ENCODE data around the gene EML5. TPM values are rescaled to one million over a fixed set of nuclear protein-coding genes. Genes with fewer than 3 reads are reported as not detected.

Gene EML5
- total RNA-seq, result 1 to 10 TPM in 2 of 4 donors, under 1 TPM in 2; 0.35 to 3.3 (median 1.3) TPM

GRCh38 chr14:88792473-88793258 lies at the start of gene EML5:
Gene EML5 (minus strand): TSS chr14:88792953. CDS start chr14:88792503, 450 bp downstream.
- Histone ChIP-seq H3K9me3 (no peaks in the 10 kb centered on the region), H3K27ac (peak within 1 kb of the TSS; percentile 73 to 88 (median 79)), H3K4me1 (peaks cover 0 to 12% (median 4%) of the 10 kb centered on the region in 4 donors), H3K4me3 (peak within 1 kb of the TSS; percentile 62 to 76 (median 74)), H3K36me3 (no peaks in the 10 kb centered on the region), H3K27me3 (no peaks in the 10 kb centered on the region)
- DNase-seq, result peak; percentile 78 to 94 (median 94)
- TF ChIP-seq CTCF (IDR thresholded peaks at IDR 0.05) (peak in 4 of 6 experiments; percentile 36 to 52 (median 46)), POLR2A (IDR thresholded peaks at IDR 0.05) (peak in 1 of 2 donors; percentile 9)

GRCh38 chr14:88842414-88842813 lies 49.7 kb upstream of the EML5 start:
- Histone ChIP-seq H3K4me1 (no peaks in the 10 kb centered on the region), H3K27me3 (no peaks in the 10 kb centered on the region), H3K4me3 (no peak overlapping the region), H3K36me3 (no peaks in the 10 kb centered on the region), H3K9me3 (no peaks in the 10 kb centered on the region), H3K27ac (no peak overlapping the region)
- no peak for TF ChIP-seq CTCF (IDR thresholded peaks at IDR 0.05)
- no peak for TF ChIP-seq POLR2A (IDR thresholded peaks at IDR 0.05)
- no peak for DNase-seq

- H3K4me3 ChIP-seq, result no peak overlapping the region
Observed at GRCh38 chr14:88841741-88842140, 49.0 kb upstream of the EML5 start.

GRCh38 chr14:88840926-88841325 lies 48.2 kb upstream of the EML5 start:
- no peaks in the 10 kb centered on the region for H3K4me1 ChIP-seq
- no peaks in the 10 kb centered on the region for H3K27me3 ChIP-seq
- TF ChIP-seq POLR2A (IDR thresholded peaks at IDR 0.05) (no peak), CTCF (IDR thresholded peaks at IDR 0.05) (no peak)
- H3K36me3 ChIP-seq, result no peaks in the 10 kb centered on the region
- H3K4me3 ChIP-seq, result no peak overlapping the region
- H3K9me3 ChIP-seq, result no peaks in the 10 kb centered on the region
- DNase-seq, result no peak
- H3K27ac ChIP-seq, result no peak overlapping the region

More at GRCh38 chr14:88841741-88842140, 49.0 kb upstream of the EML5 start:
- DNase-seq, result no peak
- Histone ChIP-seq H3K9me3 (no peaks in the 10 kb centered on the region), H3K4me1 (no peaks in the 10 kb centered on the region), H3K27me3 (no peaks in the 10 kb centered on the region), H3K27ac (no peak overlapping the region), H3K36me3 (no peaks in the 10 kb centered on the region)
- TF ChIP-seq CTCF (IDR thresholded peaks at IDR 0.05), result no peak
- no peak for TF ChIP-seq POLR2A (IDR thresholded peaks at IDR 0.05)

- no peaks in the 10 kb centered on the region for H3K9me3 ChIP-seq
- DNase-seq, result no peak
- no peak overlapping the region for H3K4me3 ChIP-seq
- TF ChIP-seq CTCF (IDR thresholded peaks at IDR 0.05), result no peak
- TF ChIP-seq POLR2A (IDR thresholded peaks at IDR 0.05), result no peak
- H3K27ac ChIP-seq, result no peak overlapping the region
- H3K27me3 ChIP-seq, result no peaks in the 10 kb centered on the region
- no peaks in the 10 kb centered on the region for H3K4me1 ChIP-seq
- no peaks in the 10 kb centered on the region for H3K36me3 ChIP-seq
Observed at GRCh38 chr14:88838015-88838414, 45.3 kb upstream of the EML5 start.
